Measurements from ENCODE around the gene ZBTB7C.

Gene ZBTB7C

DNA sequence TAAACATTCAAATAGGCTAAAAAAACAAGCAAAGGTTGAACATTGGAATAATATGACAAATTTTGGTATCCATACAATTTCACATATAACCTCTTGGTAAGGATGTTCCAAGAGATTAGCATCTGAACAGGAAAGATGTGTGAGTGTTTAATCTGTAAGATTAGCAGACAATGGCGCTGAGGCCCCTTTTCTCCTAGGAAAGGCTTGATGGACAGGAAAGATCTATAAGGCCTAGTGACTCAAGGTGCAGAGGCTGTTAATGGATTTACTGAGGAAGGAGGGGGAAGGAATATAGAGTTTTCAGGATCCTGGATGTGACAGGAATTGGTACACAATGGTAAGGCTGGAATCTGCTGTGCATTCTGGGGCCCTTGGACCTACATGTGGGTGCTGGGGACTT is 430.6 kb downstream of the ZBTB7C start:
- DNase-seq, result no peak

- DNase-seq, result no peak
Observed at GRCh38 chr18:47978141-47978540, 431.0 kb downstream of the ZBTB7C start.
